OCI-LY1 (cell line): ENCODE results near the gene MTHFD1L.

Source experiments
- H2AFZ ChIP-seq: fragments of 200-600 bp; sonication (generic), shearing (Covaris generic); 2 replicates; pipeline ENCODE4 v1.6.0; 2014; ENCODE audit warnings: antibody characterized with exemption, mild to moderate bottlenecking, low read length
- H3F3A ChIP-seq: fragments of 200-600 bp; sonication (generic), shearing (Covaris generic); 2 replicates; pipeline ENCODE4 v1.6.0; 2014; ENCODE audit warnings: mild to moderate bottlenecking, antibody characterized with exemption, low read length, moderate library complexity; ENCODE audit not compliant: insufficient read depth
- H3K27ac ChIP-seq: fragments of 200-600 bp; sonication (generic); 2 replicates; pipeline ENCODE4 v1.5.1; 2014; ENCODE audit warnings: low read length, mixed run types, mild to moderate bottlenecking, low read depth; ENCODE audit not compliant: poor library complexity, severe bottlenecking
- H3K27me3 ChIP-seq: fragments of 200-600 bp; sonication (generic); 2 replicates; pipeline ENCODE4 v1.6.0; 2014; ENCODE audit warnings: antibody characterized with exemption, mild to moderate bottlenecking, low read length, moderate library complexity; ENCODE audit not compliant: insufficient read depth
- H3K36me3 ChIP-seq: fragments of 200-600 bp; sonication (generic); 2 replicates; pipeline ENCODE4 v1.6.1; 2014; ENCODE audit warnings: mild to moderate bottlenecking, antibody characterized with exemption, low read length, moderate library complexity, mixed read lengths; ENCODE audit not compliant: insufficient read depth
- H3K4me1 ChIP-seq: fragments of 200-600 bp; sonication (generic); 2 replicates; pipeline ENCODE4 v1.5.1; 2014; ENCODE audit warnings: mild to moderate bottlenecking, low read length, moderate library complexity; ENCODE audit not compliant: insufficient read depth, severe bottlenecking
- H3K4me2 ChIP-seq: fragments of 200-600 bp; sonication (generic), shearing (Covaris generic); 2 replicates; pipeline ENCODE4 v1.6.1; 2014; ENCODE audit warnings: low read length
- H3K4me3 ChIP-seq: fragments of 200-600 bp; sonication (generic); 2 replicates; pipeline ENCODE4 v1.5.1; 2014; ENCODE audit warnings: low read length, low read depth, mild to moderate bottlenecking, mixed read lengths; ENCODE audit not compliant: poor library complexity, severe bottlenecking
- H3K79me2 ChIP-seq: fragments of 200-600 bp; shearing (Covaris generic); 2 replicates; pipeline ENCODE4 v1.6.1; 2016; ENCODE audit warnings: mixed run types, low read length, mixed read lengths; ENCODE audit not compliant: insufficient read depth
- H3K9ac ChIP-seq: fragments of 200-600 bp; sonication (generic), shearing (Covaris generic); 2 replicates; pipeline ENCODE4 v1.6.1; 2014; ENCODE audit warnings: mild to moderate bottlenecking, low read length, mixed read lengths
- H3K9me2 ChIP-seq: fragments of 200-600 bp; sonication (generic), shearing (Covaris generic); 2 replicates; pipeline ENCODE4 v1.6.1; 2014; ENCODE audit warnings: low read depth, mild to moderate bottlenecking, low read length, mixed read lengths
- H3K9me3 ChIP-seq: fragments of 200-600 bp; shearing (Covaris generic); 2 replicates; pipeline ENCODE4 v1.6.1; 2014; ENCODE audit warnings: low read length, mixed read lengths
- H4K20me1 ChIP-seq: fragments of 200-600 bp; sonication (generic), shearing (Covaris generic); 2 replicates; pipeline ENCODE4 v1.6.0; 2016; ENCODE audit warnings: mild to moderate bottlenecking, low read length; ENCODE audit not compliant: insufficient read depth
- EZH2 ChIP-seq: fragments of 200-600 bp; sonication (generic), shearing (Covaris generic); IDR thresholded peaks from 2 replicates; pipeline ENCODE4 v1.8.0; 2017; ENCODE audit warnings: borderline replicate concordance, mixed run types, mild to moderate bottlenecking, antibody characterized with exemption, low read length, moderate library complexity, mixed read lengths
- TF ChIP-seq, protein P1 (sequence below): fragments of 200-600 bp; sonication (generic), shearing (Covaris generic); IDR thresholded peaks from 2 replicates; pipeline ENCODE4 v1.5.1; 2017; ENCODE audit warnings: mild to moderate bottlenecking, antibody characterized with exemption, low read length, moderate library complexity, mixed read lengths

The MTHFD1L gene

DNA sequence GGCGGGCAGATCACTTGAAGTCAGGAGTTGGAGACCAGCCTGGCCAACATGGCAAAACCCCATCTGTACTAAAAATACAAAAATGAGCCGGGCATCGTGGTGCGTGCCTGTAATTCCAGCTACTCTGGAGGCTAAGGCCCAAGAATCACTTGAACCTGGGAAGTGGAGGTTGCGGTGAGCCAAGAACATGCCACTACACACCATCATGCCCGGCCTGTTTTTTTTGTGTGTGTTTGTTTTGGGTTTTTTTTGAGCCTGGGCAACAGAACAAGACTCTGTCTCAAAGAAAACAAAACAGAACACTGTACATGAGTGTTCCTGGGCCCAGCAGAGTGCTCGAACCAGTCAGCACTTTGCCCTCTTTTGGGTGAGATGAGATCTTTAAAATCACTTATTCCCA, 159.1 kb downstream of the MTHFD1L start:
- H3K9ac ChIP-seq: no peak overlapping the region
- no peak overlapping the region for H3K4me2 ChIP-seq
- H3F3A ChIP-seq: no peaks in the 10 kb centered on the region
- H4K20me1 ChIP-seq: no peaks in the 10 kb centered on the region
- no peaks in the 10 kb centered on the region for H3K27me3 ChIP-seq
- no peak overlapping the region for H3K4me3 ChIP-seq
- no peaks in the 10 kb centered on the region for H3K79me2 ChIP-seq
- H3K4me1 ChIP-seq: no peaks in the 10 kb centered on the region
- H3K9me3 ChIP-seq: no peaks in the 10 kb centered on the region
- no peaks in the 10 kb centered on the region for H3K9me2 ChIP-seq
- H3K36me3 ChIP-seq: peaks cover 56% of the 10 kb centered on the region
- H2AFZ ChIP-seq: no peak overlapping the region
- no peak for TF ChIP-seq EZH2
- TF ChIP-seq, protein P1, sequence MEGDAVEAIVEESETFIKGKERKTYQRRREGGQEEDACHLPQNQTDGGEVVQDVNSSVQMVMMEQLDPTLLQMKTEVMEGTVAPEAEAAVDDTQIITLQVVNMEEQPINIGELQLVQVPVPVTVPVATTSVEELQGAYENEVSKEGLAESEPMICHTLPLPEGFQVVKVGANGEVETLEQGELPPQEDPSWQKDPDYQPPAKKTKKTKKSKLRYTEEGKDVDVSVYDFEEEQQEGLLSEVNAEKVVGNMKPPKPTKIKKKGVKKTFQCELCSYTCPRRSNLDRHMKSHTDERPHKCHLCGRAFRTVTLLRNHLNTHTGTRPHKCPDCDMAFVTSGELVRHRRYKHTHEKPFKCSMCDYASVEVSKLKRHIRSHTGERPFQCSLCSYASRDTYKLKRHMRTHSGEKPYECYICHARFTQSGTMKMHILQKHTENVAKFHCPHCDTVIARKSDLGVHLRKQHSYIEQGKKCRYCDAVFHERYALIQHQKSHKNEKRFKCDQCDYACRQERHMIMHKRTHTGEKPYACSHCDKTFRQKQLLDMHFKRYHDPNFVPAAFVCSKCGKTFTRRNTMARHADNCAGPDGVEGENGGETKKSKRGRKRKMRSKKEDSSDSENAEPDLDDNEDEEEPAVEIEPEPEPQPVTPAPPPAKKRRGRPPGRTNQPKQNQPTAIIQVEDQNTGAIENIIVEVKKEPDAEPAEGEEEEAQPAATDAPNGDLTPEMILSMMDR: no peak
- H3K27ac ChIP-seq: no peak overlapping the region

DNA sequence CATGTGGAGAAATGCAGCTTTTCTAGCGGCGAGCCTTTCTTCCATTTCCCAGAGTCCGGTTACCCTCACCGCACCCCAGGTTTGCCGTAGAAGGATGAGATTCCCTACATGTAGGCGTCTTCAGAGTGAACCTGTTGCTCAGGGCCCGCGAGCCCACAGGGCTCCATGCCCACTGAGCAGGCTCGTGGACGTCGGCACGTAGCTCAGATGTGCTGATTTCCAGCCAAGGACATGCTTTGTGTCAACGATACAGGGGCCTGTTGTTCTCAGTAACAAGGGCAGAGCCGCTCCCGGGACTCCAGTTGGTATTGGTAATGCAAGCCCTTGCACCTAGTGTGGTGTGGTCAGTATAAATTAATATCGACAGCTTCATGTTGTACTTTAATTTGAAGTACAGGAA, 159.6 kb downstream of the MTHFD1L start:
- Histone ChIP-seq H3K4me1 (no peaks in the 10 kb centered on the region), H3K4me2 (no peak overlapping the region), H3K79me2 (no peaks in the 10 kb centered on the region), H3K27ac (no peak overlapping the region), H3K36me3 (peaks cover 57% of the 10 kb centered on the region), H3K4me3 (no peak overlapping the region), H3K27me3 (no peaks in the 10 kb centered on the region), H2AFZ (no peak overlapping the region), H3K9me2 (no peaks in the 10 kb centered on the region), H3F3A (no peaks in the 10 kb centered on the region), H3K9me3 (no peaks in the 10 kb centered on the region), H3K9ac (no peak overlapping the region), H4K20me1 (no peaks in the 10 kb centered on the region)
- TF ChIP-seq, protein P1: no peak
- no peak for TF ChIP-seq EZH2

DNA sequence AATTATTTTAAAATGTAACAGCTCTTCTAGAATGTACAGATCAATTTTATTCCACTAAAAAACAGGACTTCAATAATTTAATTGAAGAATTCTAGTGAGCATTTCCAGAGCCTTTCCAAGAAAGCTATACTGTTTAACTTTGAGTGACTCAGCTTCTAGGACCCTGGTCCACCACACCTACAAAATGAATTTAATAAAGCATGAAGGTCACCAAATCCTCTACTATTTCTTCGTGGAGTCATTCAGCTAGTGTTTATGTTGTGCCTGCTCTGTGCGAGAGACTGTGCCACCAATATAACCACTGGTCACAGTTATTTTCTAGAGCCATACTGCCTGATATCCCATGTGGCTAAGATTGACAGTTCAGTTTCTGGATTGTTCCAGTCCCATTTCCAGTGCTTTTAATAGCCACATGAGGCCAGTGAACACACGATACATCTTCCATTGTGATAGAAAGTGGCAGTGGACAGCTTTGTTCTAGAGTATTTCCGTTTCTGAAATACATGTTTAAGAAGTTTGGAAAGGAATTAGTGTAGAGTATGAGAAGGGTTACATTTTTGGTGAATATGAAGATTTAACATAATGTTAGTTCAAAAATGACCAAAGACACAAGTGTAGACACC, 160.7 kb downstream of the MTHFD1L start:
- no peaks in the 10 kb centered on the region for H3K9me2 ChIP-seq
- peaks cover 47% of the 10 kb centered on the region for H3K36me3 ChIP-seq
- no peaks in the 10 kb centered on the region for H3F3A ChIP-seq
- H4K20me1 ChIP-seq: no peaks in the 10 kb centered on the region
- no peak overlapping the region for H3K27ac ChIP-seq
- TF ChIP-seq, protein P1: no peak
- no peak for TF ChIP-seq EZH2
- no peaks in the 10 kb centered on the region for H3K9me3 ChIP-seq
- no peaks in the 10 kb centered on the region for H3K4me1 ChIP-seq
- H3K9ac ChIP-seq: no peak overlapping the region
- no peaks in the 10 kb centered on the region for H3K27me3 ChIP-seq
- H3K4me2 ChIP-seq: no peak overlapping the region
- H3K4me3 ChIP-seq: no peak overlapping the region
- H2AFZ ChIP-seq: no peak overlapping the region
- H3K79me2 ChIP-seq: no peaks in the 10 kb centered on the region
